Measurements from ENCODE around the gene EIF4E3. TPM values are rescaled to one million over a fixed set of nuclear protein-coding genes. Genes with fewer than 3 reads are reported as not detected.

Gene EIF4E3
- total RNA-seq, 1 experiment from 2014 or later = 0.91 TPM

GRCh38 chr3:71689291-71689690 is 35.9 kb downstream of the EIF4E3 start:
- DNase-seq (ENCODE audit: low spot score) = no peak

- DNase-seq (ENCODE audit: low spot score) = no peak
Measured at GRCh38 chr3:71688121-71688520, 37.1 kb downstream of the EIF4E3 start.

- no peak for DNase-seq (ENCODE audit: low spot score)
Measured at GRCh38 chr3:71685686-71686085, 39.5 kb downstream of the EIF4E3 start.

GRCh38 chr3:71684757-71685386 is 40.3 kb downstream of the EIF4E3 start:
- DNase-seq (ENCODE audit: low spot score) = peak; percentile 84

- no peak for DNase-seq (ENCODE audit: low spot score)
Measured at GRCh38 chr3:71684046-71684756, 41.0 kb downstream of the EIF4E3 start.

- DNase-seq (ENCODE audit: low spot score) = peak; percentile 80
Measured at GRCh38 chr3:71681224-71681668, 44.0 kb downstream of the EIF4E3 start.

- peak; percentile 50 for DNase-seq (ENCODE audit: low spot score)
Measured at GRCh38 chr3:71680603-71681002, 44.6 kb downstream of the EIF4E3 start.

- DNase-seq (ENCODE audit: low spot score) = no peak
Measured at GRCh38 chr3:71676931-71677330, 48.3 kb downstream of the EIF4E3 start.

GRCh38 chr3:71673486-71673885 is 51.7 kb downstream of the EIF4E3 start:
- no peak for DNase-seq (ENCODE audit: low spot score)

GRCh38 chr3:71672807-71673206 is 52.4 kb downstream of the EIF4E3 start:
- no peak for DNase-seq (ENCODE audit: low spot score)

GRCh38 chr3:71672340-71672739 is 52.9 kb downstream of the EIF4E3 start:
- no peak for DNase-seq (ENCODE audit: low spot score)

GRCh38 chr3:71671216-71671845 is 53.9 kb downstream of the EIF4E3 start:
- DNase-seq (ENCODE audit: low spot score) = no peak

GRCh38 chr3:71662568-71662967 is 62.6 kb downstream of the EIF4E3 start:
- DNase-seq (ENCODE audit: low spot score) = no peak

GRCh38 chr3:71662056-71662455 is 63.1 kb downstream of the EIF4E3 start:
- DNase-seq (ENCODE audit: low spot score) = no peak

GRCh38 chr3:71659864-71660591 is 65.2 kb downstream of the EIF4E3 start:
- DNase-seq (ENCODE audit: low spot score) = no peak

GRCh38 chr3:71657831-71658530 is 67.2 kb downstream of the EIF4E3 start:
- DNase-seq (ENCODE audit: low spot score) = peak; percentile 95

GRCh38 chr3:71655061-71655460 is 70.1 kb downstream of the EIF4E3 start:
- no peak for DNase-seq (ENCODE audit: low spot score)

- no peak for DNase-seq (ENCODE audit: low spot score)
Measured at GRCh38 chr3:71653414-71653807, 71.8 kb downstream of the EIF4E3 start.

GRCh38 chr3:71652781-71653413 is 72.3 kb downstream of the EIF4E3 start:
- peak; percentile 45 for DNase-seq (ENCODE audit: low spot score)

GRCh38 chr3:71651625-71652024 is 73.6 kb downstream of the EIF4E3 start:
- DNase-seq (ENCODE audit: low spot score) = no peak

- no peak for DNase-seq (ENCODE audit: low spot score)
Measured at GRCh38 chr3:71650372-71650771, 74.8 kb downstream of the EIF4E3 start.
